Erythroblast (primary cell): ENCODE results near the gene SGCD.
"Not testable (repeated sequence)": the region's sequence is repeated elsewhere in the genome, so short reads cannot be mapped to it uniquely, and the experiment has no call there.

Experiments used
- DNase-seq, 2 experiments: peaks; one replicate each; lab custom pipeline; 2025; lab: John Stamatoyannopoulos, UW
- GATA1 ChIP-seq: IDR thresholded peaks from 2 replicates; pipeline ENCODE4 v1.6.1; 2011; ENCODE audit warnings: low read depth, mild to moderate bottlenecking, control low read depth, low read length, moderate library complexity
- POLR2A ChIP-seq: IDR thresholded peaks from 2 replicates; pipeline ENCODE4 v1.6.1; 2011; ENCODE audit warnings: mild to moderate bottlenecking, low read length

The SGCD gene

GRCh38 chr5:156623381-156624040, 296.5 kb downstream of the SGCD start:
- TF ChIP-seq POLR2A (no peak), GATA1 (no peak)
- DNase-seq = no peak

- no peak for DNase-seq
- TF ChIP-seq POLR2A (no peak), GATA1 (no peak)
These were observed 297.7 kb downstream of the SGCD start for GRCh38 chr5:156624686-156625085.

GRCh38 chr5:156628421-156628820, 301.5 kb downstream of the SGCD start:
- no peak for DNase-seq
- TF ChIP-seq GATA1 (no peak), POLR2A (no peak)

GRCh38 chr5:156631005-156631404, 304.0 kb downstream of the SGCD start:
- TF ChIP-seq POLR2A (no peak), GATA1 (no peak)
- no peak for DNase-seq

GRCh38 chr5:156634301-156634700, 307.3 kb downstream of the SGCD start:
- TF ChIP-seq POLR2A = no peak
- TF ChIP-seq GATA1 = no peak
- no peak for DNase-seq

- DNase-seq = no peak
These were observed 313.8 kb downstream of the SGCD start for GRCh38 chr5:156640691-156641241.

GRCh38 chr5:156641686-156642085, 314.7 kb downstream of the SGCD start:
- TF ChIP-seq GATA1 (no peak), POLR2A (no peak)
- no peak for DNase-seq

More at GRCh38 chr5:156640691-156641241, 313.8 kb downstream of the SGCD start:
- TF ChIP-seq POLR2A = no peak
- no peak for TF ChIP-seq GATA1

- TF ChIP-seq GATA1 = no peak
- TF ChIP-seq POLR2A = no peak
- DNase-seq = no peak
These were observed 320.1 kb downstream of the SGCD start for GRCh38 chr5:156647034-156647451.

- TF ChIP-seq POLR2A = no peak
- TF ChIP-seq GATA1 = no peak
- DNase-seq = no peak
These were observed 327.5 kb downstream of the SGCD start for GRCh38 chr5:156654444-156654843.

GRCh38 chr5:156655732-156656131, 328.8 kb downstream of the SGCD start:
- no peak for DNase-seq
- TF ChIP-seq GATA1 (no peak), POLR2A (no peak)

- not testable (repeated sequence) for DNase-seq
These were observed 337.9 kb downstream of the SGCD start for GRCh38 chr5:156664832-156665231.

GRCh38 chr5:156666686-156667085, 339.7 kb downstream of the SGCD start:
- DNase-seq = not testable (repeated sequence)

- DNase-seq = no peak
- TF ChIP-seq GATA1 (no peak), POLR2A (no peak)
These were observed 340.7 kb downstream of the SGCD start for GRCh38 chr5:156667616-156668015.

- DNase-seq = no peak
- TF ChIP-seq GATA1 (no peak), POLR2A (no peak)
These were observed 342.5 kb downstream of the SGCD start for GRCh38 chr5:156669416-156669815.

- no peak for TF ChIP-seq POLR2A
These were observed 343.7 kb downstream of the SGCD start for GRCh38 chr5:156670615-156671014.

GRCh38 chr5:156675395-156675794, 348.4 kb downstream of the SGCD start:
- TF ChIP-seq POLR2A = no peak
- TF ChIP-seq GATA1 = no peak
- DNase-seq = no peak

More at GRCh38 chr5:156670615-156671014, 343.7 kb downstream of the SGCD start:
- DNase-seq = no peak
